Effector memory CD8-positive, alpha-beta T cell (primary cell): ENCODE data around the gene DCC.

ENCODE experiments used
- ATAC-seq: fragments of 150-1000 bp; cut with Tn5 transposase; replicated peaks from 2 replicates; pipeline ENCODE4 v1.10.0; 2021; ENCODE audit warnings: mild to moderate bottlenecking, moderate library complexity
- DNase-seq, 3 experiments: peaks; one replicate each; pipeline ENCODE4 v3.0.0; 2021
- H3K27ac Mint-ChIP-seq, 2 donors: one replicate each; pipeline ENCODE4 v1.8.0; 2022; ENCODE audit warnings: mild to moderate bottlenecking in 2 of 2, mixed read lengths in 2 of 2, moderate library complexity in 2 of 2
- H3K27me3 Mint-ChIP-seq, 2 donors: one replicate each; pipeline ENCODE4 v1.8.0; 2022; ENCODE audit warnings: mixed read lengths in 2 of 2
- H3K36me3 Mint-ChIP-seq: one replicate; pipeline ENCODE4 v1.8.0; 2022; ENCODE audit warnings: mild to moderate bottlenecking, moderate library complexity, mixed read lengths; ENCODE audit not compliant: insufficient read depth
- H3K4me1 Mint-ChIP-seq, 2 donors: one replicate each; pipeline ENCODE4 v1.8.0; 2022; ENCODE audit warnings: low read depth in 2 of 2, mixed read lengths in 2 of 2
- H3K4me3 Mint-ChIP-seq, 2 donors: one replicate each; pipeline ENCODE4 v1.8.0; 2022; ENCODE audit warnings: mild to moderate bottlenecking in 2 of 2, mixed read lengths in 2 of 2, moderate library complexity in 2 of 2
- H3K9me3 Mint-ChIP-seq, 2 donors: one replicate each; pipeline ENCODE4 v1.8.0; 2022; ENCODE audit warnings: mixed read lengths in 2 of 2

DCC gene

GRCh38 chr18:53139746-53140500, 799.9 kb downstream of the DCC start:
- Mint-ChIP-seq H3K9me3 (peaks cover 5 to 6% of the 10 kb centered on the region in 2 donors), H3K4me1 (no peaks in the 10 kb centered on the region)

GRCh38 chr18:53142005-53142404, 802.0 kb downstream of the DCC start:
- H3K36me3 Mint-ChIP-seq = no peaks in the 10 kb centered on the region
- ATAC-seq = no peak
- no peak overlapping the region for H3K27ac Mint-ChIP-seq
- H3K27me3 Mint-ChIP-seq = no peaks in the 10 kb centered on the region
- H3K4me3 Mint-ChIP-seq = no peak overlapping the region
- no peak for DNase-seq
- no peaks in the 10 kb centered on the region for H3K4me1 Mint-ChIP-seq
- H3K9me3 Mint-ChIP-seq = peaks cover 6 to 10% of the 10 kb centered on the region in 2 donors

More at GRCh38 chr18:53139746-53140500, 799.9 kb downstream of the DCC start:
- Mint-ChIP-seq H3K36me3 (no peaks in the 10 kb centered on the region), H3K4me3 (no peak overlapping the region), H3K27ac (no peak overlapping the region), H3K27me3 (no peaks in the 10 kb centered on the region)
- DNase-seq = no peak
- ATAC-seq = no peak

GRCh38 chr18:53147472-53147871, 807.5 kb downstream of the DCC start:
- Mint-ChIP-seq H3K27me3 (no peaks in the 10 kb centered on the region), H3K4me1 (no peaks in the 10 kb centered on the region), H3K9me3 (peaks cover 11% of the 10 kb centered on the region in 2 donors), H3K27ac (no peak overlapping the region), H3K36me3 (no peaks in the 10 kb centered on the region), H3K4me3 (no peak overlapping the region)
- no peak for DNase-seq
- no peak for ATAC-seq

GRCh38 chr18:53148123-53148522, 808.1 kb downstream of the DCC start:
- no peak overlapping the region for H3K27ac Mint-ChIP-seq
- DNase-seq (no peak), ATAC-seq (no peak)
- no peaks in the 10 kb centered on the region for H3K36me3 Mint-ChIP-seq
- peaks cover 11% of the 10 kb centered on the region in 2 donors for H3K9me3 Mint-ChIP-seq
- no peak overlapping the region for H3K4me3 Mint-ChIP-seq
- no peaks in the 10 kb centered on the region for H3K27me3 Mint-ChIP-seq
- no peaks in the 10 kb centered on the region for H3K4me1 Mint-ChIP-seq

GRCh38 chr18:53152476-53152875, 812.5 kb downstream of the DCC start:
- Mint-ChIP-seq H3K36me3 (no peaks in the 10 kb centered on the region), H3K4me3 (no peak overlapping the region), H3K4me1 (no peaks in the 10 kb centered on the region), H3K9me3 (peaks cover 6 to 13% of the 10 kb centered on the region in 2 donors), H3K27me3 (no peaks in the 10 kb centered on the region), H3K27ac (no peak overlapping the region)
- ATAC-seq = no peak
- DNase-seq = no peak

GRCh38 chr18:53153281-53153680, 813.3 kb downstream of the DCC start:
- no peak for ATAC-seq
- H3K4me1 Mint-ChIP-seq = no peaks in the 10 kb centered on the region

GRCh38 chr18:53153800-53154199, 813.8 kb downstream of the DCC start:
- Mint-ChIP-seq H3K36me3 (no peaks in the 10 kb centered on the region), H3K9me3 (peaks cover 6 to 9% of the 10 kb centered on the region in 2 donors), H3K27ac (no peak overlapping the region), H3K27me3 (no peaks in the 10 kb centered on the region), H3K4me3 (no peak overlapping the region), H3K4me1 (no peaks in the 10 kb centered on the region)
- DNase-seq (no peak), ATAC-seq (no peak)

More at GRCh38 chr18:53153281-53153680, 813.3 kb downstream of the DCC start:
- Mint-ChIP-seq H3K9me3 (peaks cover 6 to 10% of the 10 kb centered on the region in 2 donors), H3K27ac (no peak overlapping the region), H3K36me3 (no peaks in the 10 kb centered on the region), H3K4me3 (no peak overlapping the region), H3K27me3 (no peaks in the 10 kb centered on the region)
- DNase-seq = no peak

- no peaks in the 10 kb centered on the region for H3K27me3 Mint-ChIP-seq
- DNase-seq (no peak), ATAC-seq (no peak)
- no peak overlapping the region for H3K27ac Mint-ChIP-seq
- H3K9me3 Mint-ChIP-seq = peaks cover 4 to 26% of the 10 kb centered on the region in 2 donors
- H3K36me3 Mint-ChIP-seq = no peaks in the 10 kb centered on the region
- H3K4me1 Mint-ChIP-seq = no peaks in the 10 kb centered on the region
- H3K4me3 Mint-ChIP-seq = no peak overlapping the region
These were observed 825.8 kb downstream of the DCC start for GRCh38 chr18:53165770-53166169.

- Mint-ChIP-seq H3K4me3 (no peak overlapping the region), H3K27ac (no peak overlapping the region), H3K36me3 (no peaks in the 10 kb centered on the region), H3K27me3 (no peaks in the 10 kb centered on the region), H3K4me1 (no peaks in the 10 kb centered on the region), H3K9me3 (peaks cover 6 to 16% of the 10 kb centered on the region in 2 donors)
- DNase-seq = no peak
- ATAC-seq = no peak
These were observed 829.3 kb downstream of the DCC start for GRCh38 chr18:53169346-53169745.

GRCh38 chr18:53191634-53192033, 851.6 kb downstream of the DCC start:
- H3K4me1 Mint-ChIP-seq = no peaks in the 10 kb centered on the region
- no peak for ATAC-seq
- H3K27me3 Mint-ChIP-seq = no peaks in the 10 kb centered on the region

GRCh38 chr18:53193870-53194269, 853.9 kb downstream of the DCC start:
- H3K9me3 Mint-ChIP-seq = peaks cover 3 to 13% of the 10 kb centered on the region in 2 donors
- no peak overlapping the region for H3K4me3 Mint-ChIP-seq
- no peak for ATAC-seq
- H3K27ac Mint-ChIP-seq = no peak overlapping the region
- H3K36me3 Mint-ChIP-seq = no peaks in the 10 kb centered on the region
- no peak for DNase-seq
- no peaks in the 10 kb centered on the region for H3K4me1 Mint-ChIP-seq
- no peaks in the 10 kb centered on the region for H3K27me3 Mint-ChIP-seq

More at GRCh38 chr18:53191634-53192033, 851.6 kb downstream of the DCC start:
- H3K4me3 Mint-ChIP-seq = no peak overlapping the region
- DNase-seq = no peak
- H3K36me3 Mint-ChIP-seq = no peaks in the 10 kb centered on the region
- H3K27ac Mint-ChIP-seq = no peak overlapping the region
- peaks cover 3 to 13% of the 10 kb centered on the region in 2 donors for H3K9me3 Mint-ChIP-seq

GRCh38 chr18:53219853-53220252, 879.9 kb downstream of the DCC start:
- Mint-ChIP-seq H3K36me3 (no peaks in the 10 kb centered on the region), H3K4me1 (no peaks in the 10 kb centered on the region), H3K4me3 (no peak overlapping the region), H3K27me3 (no peaks in the 10 kb centered on the region), H3K9me3 (peaks cover 0 to 9% of the 10 kb centered on the region in 2 donors), H3K27ac (no peak overlapping the region)
- no peak for DNase-seq
- no peak for ATAC-seq

GRCh38 chr18:53224128-53224778, 884.3 kb downstream of the DCC start:
- no peaks in the 10 kb centered on the region for H3K36me3 Mint-ChIP-seq
- no peak overlapping the region for H3K4me3 Mint-ChIP-seq
- no peaks in the 10 kb centered on the region for H3K4me1 Mint-ChIP-seq
- no peaks in the 10 kb centered on the region for H3K27me3 Mint-ChIP-seq
- H3K9me3 Mint-ChIP-seq = peaks cover 0 to 9% of the 10 kb centered on the region in 2 donors
- H3K27ac Mint-ChIP-seq = no peak overlapping the region
- no peak for ATAC-seq
- no peak for DNase-seq
